GM19324 (cell line): ENCODE results near the gene SLU7.
A peak's percentile ranks its signal among the peaks of the same experiment; 100 is the strongest.

ENCODE experiments used
- ATAC-seq: cut with Tn5 transposase; IDR thresholded peaks from one replicate; pipeline ENCODE4 v1.9.1; 2021; ENCODE audit warnings: mild to moderate bottlenecking, moderate library complexity; ENCODE audit not compliant: unreplicated experiment, low FRiP score

Gene SLU7

DNA sequence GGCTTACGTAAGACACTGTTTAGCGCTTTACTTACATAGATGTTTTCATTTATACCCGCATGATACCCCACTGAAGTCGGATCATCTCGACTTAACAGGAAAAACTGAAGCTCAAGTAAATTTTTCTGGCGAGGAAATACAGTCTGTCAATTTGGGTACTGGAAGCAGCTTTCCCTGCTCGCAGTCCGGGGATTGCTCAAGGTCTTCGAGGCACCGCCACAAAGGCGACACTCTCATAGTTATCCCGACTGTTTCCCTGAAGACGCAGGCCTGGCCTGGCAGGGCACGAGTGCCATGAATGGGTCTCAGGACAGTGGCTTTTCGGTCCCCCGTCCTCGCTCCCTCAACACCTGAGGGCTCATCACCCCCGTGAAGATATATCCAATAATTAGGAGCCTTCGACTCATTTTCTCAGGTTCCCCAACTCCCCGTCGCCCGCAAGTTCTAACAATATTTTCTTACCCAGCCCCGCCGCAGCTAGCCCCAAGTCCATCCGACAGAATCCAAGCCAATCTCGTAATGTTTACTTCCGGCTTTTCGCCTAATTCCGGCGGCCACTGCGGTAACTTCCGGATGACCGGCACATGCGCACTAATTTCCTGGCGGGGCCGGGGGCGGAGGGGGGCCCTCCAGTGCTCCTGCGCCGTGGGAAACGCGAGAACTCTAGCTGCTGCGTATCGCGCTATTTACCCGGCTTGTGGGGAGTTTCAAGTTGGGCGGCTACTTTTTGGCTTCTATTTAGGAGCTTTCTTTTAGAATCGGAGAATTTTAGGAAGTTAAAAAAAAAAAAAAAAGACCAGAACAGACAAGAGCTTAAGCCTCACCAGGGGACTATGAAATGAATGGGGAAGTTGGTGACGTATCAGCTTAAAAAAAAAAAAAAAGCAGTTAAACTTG lies at the start of gene SLU7:
SLU7 (minus strand) TSS at position 521 of the 897 bp plus-strand sequence. CDS start 3,787 bp downstream, outside the sequence.
- ATAC-seq = peak; percentile 74

- no peak for ATAC-seq
These were observed 49.6 kb upstream of the SLU7 start for GRCh38 chr5:160468363-160468975.

GRCh38 chr5:160467555-160468362 lies 48.9 kb upstream of the SLU7 start:
- peak; percentile 97 for ATAC-seq

DNA sequence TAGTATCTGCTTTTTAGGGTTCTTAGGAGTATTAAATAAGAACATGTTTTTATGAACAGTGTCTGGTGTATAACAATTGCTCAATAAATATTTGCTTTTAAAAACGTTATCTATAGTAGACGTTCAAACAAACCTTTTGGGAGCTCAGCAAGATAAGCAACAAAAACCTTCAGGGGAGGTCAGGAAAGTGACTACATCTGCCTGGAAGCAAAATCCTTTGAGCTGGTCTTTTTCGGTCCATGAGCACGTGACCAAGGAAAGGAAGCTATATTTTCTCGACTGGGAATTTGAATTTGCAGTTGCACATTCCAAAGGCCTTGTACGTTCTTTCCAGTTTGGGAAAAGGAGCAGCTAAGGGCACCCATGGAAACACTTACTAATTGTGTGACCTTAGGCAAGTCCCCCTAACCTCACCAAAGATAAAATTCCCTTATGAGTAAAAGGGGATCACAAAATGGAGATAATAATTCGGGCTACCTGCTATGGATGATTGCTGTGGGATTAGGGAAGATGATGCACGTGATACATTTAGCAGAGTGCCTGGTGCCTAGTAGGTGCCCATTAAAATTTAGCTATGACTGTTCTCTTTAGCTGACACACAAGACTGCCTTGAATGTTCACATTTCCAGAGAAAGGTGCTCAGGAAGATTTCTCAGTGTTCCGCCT lies 48.1 kb upstream of the SLU7 start:
- no peak for ATAC-seq

DNA sequence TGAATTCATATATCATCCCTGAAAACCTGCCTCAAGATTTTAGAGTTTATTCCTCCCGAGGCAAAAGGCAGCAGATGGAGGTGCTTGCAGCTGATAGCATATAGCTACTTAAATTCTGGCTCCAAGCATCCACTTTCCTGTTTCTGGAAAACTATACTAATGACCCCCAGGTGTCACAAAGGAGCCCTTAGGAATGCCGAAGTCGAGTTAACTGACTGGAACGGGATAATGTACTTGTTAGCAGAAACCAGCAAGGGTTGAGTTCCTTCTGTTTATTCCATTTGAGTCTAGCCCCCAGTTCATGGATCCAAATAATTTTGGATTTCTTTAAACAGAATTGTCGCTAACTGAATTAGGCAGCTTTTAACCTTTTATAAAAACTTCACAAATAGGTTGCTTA lies 47.2 kb upstream of the SLU7 start:
- ATAC-seq = no peak

DNA sequence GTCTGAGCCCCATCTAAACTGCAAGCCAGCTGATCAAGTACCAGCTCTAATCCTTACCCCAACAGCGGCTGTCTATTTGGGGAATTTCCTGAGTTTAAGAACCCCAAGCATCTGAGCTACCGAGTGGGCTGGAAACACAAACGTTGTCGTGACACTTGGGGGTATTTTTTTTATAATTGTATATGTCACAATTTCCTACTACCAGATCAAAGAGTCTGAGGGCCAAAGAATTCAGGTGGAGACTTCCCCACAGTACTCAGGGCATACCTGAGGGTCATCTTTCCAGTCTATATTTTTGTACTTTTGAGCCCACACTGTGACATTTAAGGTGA lies 45.6 kb upstream of the SLU7 start:
- ATAC-seq = no peak

DNA sequence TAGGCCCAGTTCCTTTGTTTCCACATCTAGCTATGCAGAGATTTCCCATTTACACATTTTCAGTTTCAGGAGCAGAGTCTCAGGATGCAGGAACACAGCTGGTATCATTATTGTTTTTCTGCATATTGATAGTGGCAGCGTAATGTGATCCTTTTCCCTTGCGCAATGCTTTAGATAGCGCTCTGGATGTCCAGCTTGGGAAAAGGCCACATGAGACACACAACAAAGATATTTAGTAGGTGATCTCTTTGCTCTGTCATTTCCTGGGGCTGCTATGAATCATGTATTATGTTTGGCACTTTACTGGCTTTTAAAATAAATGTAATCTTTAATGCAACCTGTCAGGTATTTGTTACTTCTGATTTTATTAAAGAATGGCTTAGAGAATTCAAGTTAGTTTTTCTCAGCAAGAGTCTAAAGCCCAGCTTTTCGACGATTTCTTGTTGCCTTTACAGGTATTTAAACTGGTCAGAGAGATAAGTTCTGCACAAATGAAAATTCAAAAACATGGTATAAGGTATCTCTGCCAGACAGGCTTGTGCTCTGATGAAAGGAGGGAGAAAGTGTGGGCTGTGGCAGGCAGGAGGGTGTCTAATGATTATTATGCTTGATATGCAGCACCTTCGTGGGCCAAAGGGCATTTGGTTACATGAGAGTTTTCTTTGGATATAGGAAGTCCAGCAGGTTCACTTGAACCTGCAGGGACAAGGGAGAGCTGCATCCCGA lies 45.0 kb upstream of the SLU7 start:
- ATAC-seq = no peak

GRCh38 chr5:160463227-160463626 lies 44.3 kb upstream of the SLU7 start:
- no peak for ATAC-seq

DNA sequence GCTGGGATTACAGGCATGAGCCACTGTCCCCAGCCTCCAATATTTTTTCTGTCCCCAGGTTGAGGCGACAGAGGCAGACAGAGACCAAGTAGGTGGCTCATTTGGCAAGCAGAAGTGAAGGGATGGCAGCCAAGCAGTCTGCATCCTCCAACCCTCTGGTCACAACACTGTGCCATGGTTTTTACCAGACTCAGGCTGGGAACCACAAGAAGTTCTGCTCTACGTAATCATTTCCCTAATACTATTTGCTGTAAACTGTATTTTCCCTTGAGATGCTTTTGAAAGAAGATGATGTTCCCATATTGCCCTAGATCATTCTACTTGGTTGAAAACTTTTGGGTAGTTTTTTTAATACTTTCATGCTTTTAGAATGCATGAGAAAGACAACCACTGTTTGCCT lies 43.3 kb upstream of the SLU7 start:
- ATAC-seq = no peak

GRCh38 chr5:160461378-160461777 lies 42.5 kb upstream of the SLU7 start:
- ATAC-seq = no peak

- no peak for ATAC-seq
These were observed 41.6 kb upstream of the SLU7 start for GRCh38 chr5:160460377-160461049.

GRCh38 chr5:160458806-160459800 lies 40.2 kb upstream of the SLU7 start:
- peak; percentile 39 for ATAC-seq

DNA sequence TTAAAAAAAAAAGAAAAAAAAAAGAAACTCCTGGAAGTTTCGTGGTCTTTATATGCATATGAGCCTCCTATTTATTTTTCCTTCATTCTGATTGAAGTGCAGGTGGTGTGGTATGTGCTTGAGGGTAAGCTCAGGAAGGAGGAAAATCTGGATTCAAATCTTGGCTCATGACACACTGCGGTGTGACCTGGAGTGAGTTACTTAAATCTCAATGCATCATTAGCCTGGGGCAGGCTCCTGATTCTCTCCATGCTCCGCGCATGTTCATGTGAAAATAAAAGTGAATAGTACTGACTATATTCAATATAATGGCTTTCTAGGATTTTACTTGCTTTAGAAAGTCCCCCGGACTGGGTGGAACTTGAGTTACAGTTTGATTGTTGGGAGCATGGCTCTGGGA lies 38.4 kb upstream of the SLU7 start:
- ATAC-seq = no peak

DNA sequence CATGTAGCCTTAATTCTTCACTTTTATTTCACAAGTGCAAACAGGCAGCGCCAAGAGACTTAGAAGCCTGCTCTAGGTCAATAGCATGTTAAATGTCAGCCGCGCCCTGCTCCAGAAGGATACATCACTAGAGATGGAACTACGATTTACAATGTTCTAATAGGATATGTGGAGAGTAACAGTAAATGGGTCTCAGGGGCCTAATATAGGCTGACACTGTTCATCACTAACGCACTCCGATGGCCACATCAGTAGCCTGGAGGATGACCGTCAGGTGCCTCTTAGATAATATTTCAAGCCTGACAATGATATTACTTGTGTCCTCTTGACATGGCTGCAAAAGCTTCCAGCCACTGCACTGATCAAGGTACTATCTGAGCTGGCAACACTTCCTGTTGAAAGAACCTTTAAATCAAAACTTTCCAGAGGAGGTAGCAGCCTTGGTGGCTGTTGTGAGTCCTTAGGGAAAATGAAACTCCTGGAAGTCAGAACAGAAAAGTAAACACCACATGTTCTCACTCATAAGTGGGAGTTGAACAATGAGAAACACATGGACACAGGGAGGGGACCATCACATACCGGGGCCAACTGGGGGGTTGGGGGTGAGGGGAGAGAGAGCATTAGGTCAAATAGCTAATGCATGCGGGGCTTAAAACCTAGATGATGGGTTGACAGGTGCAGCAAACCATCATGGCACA lies 37.7 kb upstream of the SLU7 start:
- no peak for ATAC-seq

- ATAC-seq = no peak
These were observed 36.7 kb upstream of the SLU7 start for GRCh38 chr5:160455600-160455999.

- no peak for ATAC-seq
These were observed 34.9 kb upstream of the SLU7 start for GRCh38 chr5:160453751-160454150.

DNA sequence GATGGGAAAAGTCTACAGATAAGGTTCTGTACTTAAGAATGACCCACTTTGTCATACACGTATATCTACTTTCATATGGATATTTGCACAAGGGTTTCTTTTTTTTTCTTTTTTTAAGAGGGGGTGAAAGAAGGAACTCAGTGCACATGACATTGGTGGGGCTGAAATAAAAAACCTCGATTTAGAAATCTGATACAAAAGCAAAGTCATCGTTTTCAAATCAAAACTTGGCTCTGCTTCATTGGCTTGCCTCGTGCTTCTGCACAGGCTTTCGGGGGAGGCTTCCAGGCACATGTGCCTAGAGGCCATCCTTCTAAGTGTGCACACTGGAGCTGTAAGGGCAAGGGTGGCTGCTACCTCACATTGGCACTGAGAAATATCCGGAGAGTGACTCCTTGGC lies 33.9 kb upstream of the SLU7 start:
- no peak for ATAC-seq

GRCh38 chr5:160452036-160452435 lies 33.2 kb upstream of the SLU7 start:
- no peak for ATAC-seq
